SK-N-MC (cell line): ENCODE data around the gene PTPMT1.

Experiments
- EZH2 ChIP-seq: fragments of 200-600 bp; sonication (generic); IDR thresholded peaks from one replicate; pipeline ENCODE4 v1.6.1; 2017; ENCODE audit warnings: antibody characterized with exemption
- FOXP2 ChIP-seq: optimal IDR thresholded peaks from 2 replicates; pipeline ENCODE3; 2011; ENCODE audit warnings: mild to moderate bottlenecking, moderate library complexity; ENCODE audit not compliant: insufficient read depth; ENCODE audit errors: extremely low read length, control extremely low read depth
- POLR2AphosphoS5 ChIP-seq: IDR thresholded peaks from 2 replicates; pipeline ENCODE4 v1.6.1; 2012; ENCODE audit warnings: mild to moderate bottlenecking, low read depth, low read length, borderline replicate concordance

DNA sequence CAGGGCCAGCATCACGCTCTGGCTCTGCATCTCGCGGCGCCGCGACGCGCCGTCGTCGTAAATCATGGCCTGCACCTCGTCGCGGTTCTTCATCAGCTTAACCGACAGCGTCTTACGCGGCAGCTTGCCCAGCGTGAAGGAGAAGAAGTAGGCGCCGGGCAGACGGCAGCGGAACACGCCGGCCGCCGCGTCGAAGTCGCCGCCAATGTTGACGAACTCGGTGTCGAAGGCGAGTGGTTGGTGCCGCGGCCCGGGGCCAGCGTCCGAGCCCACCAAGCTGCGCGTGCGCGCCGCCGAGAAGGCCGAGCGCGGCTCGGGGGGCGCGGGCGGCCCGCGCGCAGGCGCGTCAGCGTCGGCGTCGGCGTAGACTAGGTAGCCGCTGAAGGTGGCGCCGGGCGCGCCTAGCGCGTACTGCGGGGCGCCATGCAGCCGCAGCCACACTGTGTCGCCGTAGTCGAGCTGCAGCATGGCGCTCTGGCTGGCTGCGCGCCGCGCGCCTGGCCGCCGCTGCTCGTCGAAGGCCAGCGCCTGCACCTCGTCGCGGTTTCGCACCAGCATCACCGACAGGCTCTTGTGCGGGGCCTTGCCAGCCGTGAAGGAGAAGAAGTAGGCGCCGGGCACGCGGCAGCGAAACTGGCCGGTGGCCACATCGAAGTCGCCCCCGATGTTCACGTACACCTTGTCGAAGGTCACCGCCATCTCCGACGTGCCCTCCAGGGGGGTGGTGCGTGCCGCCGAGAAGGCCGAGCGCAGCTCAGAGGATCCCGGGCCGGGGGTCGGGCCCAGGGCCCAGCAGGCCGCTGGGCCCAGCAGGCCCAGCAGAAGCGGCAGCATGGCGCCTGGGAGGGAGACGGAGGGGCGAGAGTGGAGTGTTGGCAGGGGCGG, 24.8 kb downstream of the PTPMT1 start:
- no peak for TF ChIP-seq POLR2AphosphoS5
- no peak for TF ChIP-seq EZH2
- TF ChIP-seq FOXP2 = no peak
